IMR-90 (cell line): Measurements from ENCODE around the gene PCGF6. TPM values are rescaled to one million over a fixed set of nuclear protein-coding genes. Genes with fewer than 3 reads are reported as not detected.
A peak's percentile ranks its signal among the peaks of the same experiment; 100 is the strongest.

Experiments used
- ATAC-seq: fragments of 200-7000 bp; cut with Tn5 transposase; 2 replicates; pipeline ENCODE4 v1.9.1; 2020; ENCODE audit warnings: low read depth, mild to moderate bottlenecking, moderate library complexity
- BruUV-seq: library from RNA; stranded (reverse); fragments of 400-500 nt; replicated peaks from 2 replicates; lab custom pipeline; 2021; lab: Mats Ljungman, UMichigan
- CTCF ChIA-PET: fragments of 300-600 bp; formaldehyde crosslinking; extraction: SDS; loops from one replicate; lab custom pipeline; 2021; ENCODE audit warnings: antibody characterized with exemption; lab: Yijun Ruan, JAX
- POLR2A ChIA-PET: fragments of 300-600 bp; sonication (Branson Sonifier 250); formaldehyde crosslinking; loops from one replicate; lab custom pipeline; 2022; ENCODE audit warnings: antibody characterized with exemption; ENCODE audit not compliant: unreplicated experiment; lab: Charles Lee
- DNase-seq: peaks from one replicate; pipeline ENCODE4 v3.0.0; 2013
- H2AFZ ChIP-seq: replicated peaks from 2 replicates; pipeline ENCODE3; 2013; ENCODE audit warnings: low read length, mild to moderate bottlenecking; ENCODE audit not compliant: poor library complexity
- H2AK5ac ChIP-seq: 2 replicates; pipeline ENCODE4 v1.6.1; 2013; ENCODE audit warnings: low read depth, low read length, inconsistent platforms
- H2AK9ac ChIP-seq: replicated peaks from 2 replicates; pipeline ENCODE3; 2013; ENCODE audit warnings: mild to moderate bottlenecking, low read depth, low read length, moderate library complexity; ENCODE audit not compliant: poor library complexity
- H2BK120ac ChIP-seq: 2 replicates; pipeline ENCODE4 v1.6.1; 2013; ENCODE audit warnings: low read depth, low read length, inconsistent platforms
- H2BK15ac ChIP-seq: 3 replicates; pipeline ENCODE4 v1.6.1; 2013; ENCODE audit warnings: low read depth, low read length, inconsistent platforms
- H2BK20ac ChIP-seq: 2 replicates; pipeline ENCODE4 v1.6.1; 2013; ENCODE audit warnings: low read depth, mild to moderate bottlenecking, inconsistent platforms, low read length, moderate library complexity
- H2BK5ac ChIP-seq: 2 replicates; pipeline ENCODE4 v1.6.1; 2013; ENCODE audit warnings: mild to moderate bottlenecking, low read depth, low read length, inconsistent platforms; ENCODE audit not compliant: poor library complexity, severe bottlenecking
- H3K14ac ChIP-seq: replicated peaks from 2 replicates; pipeline ENCODE4 v1.6.1; 2013; ENCODE audit warnings: low read depth, low read length, inconsistent platforms
- H3K18ac ChIP-seq: 2 replicates; pipeline ENCODE4 v1.6.1; 2013; ENCODE audit warnings: low read depth, low read length, control low read depth
- H3K23ac ChIP-seq: 2 replicates; pipeline ENCODE4 v1.6.1; 2013; ENCODE audit warnings: low read depth, low read length, inconsistent platforms
- H3K27ac ChIP-seq: 2 replicates; pipeline ENCODE4 v1.5.1; 2013; ENCODE audit warnings: mild to moderate bottlenecking, control low read depth, low read length; ENCODE audit not compliant: insufficient read depth
- H3K27me3 ChIP-seq: 2 replicates; pipeline ENCODE4 v1.6.1; 2013; ENCODE audit warnings: low read length; ENCODE audit not compliant: control insufficient read depth, insufficient read depth
- H3K36me3 ChIP-seq: 2 replicates; pipeline ENCODE4 v1.6.1; 2013; ENCODE audit warnings: low read length, mixed read lengths; ENCODE audit not compliant: control insufficient read depth, insufficient read depth
- H3K4ac ChIP-seq: 2 replicates; pipeline ENCODE4 v1.6.1; 2013; ENCODE audit warnings: low read depth, low read length, inconsistent platforms
- H3K4me1 ChIP-seq: 2 replicates; pipeline ENCODE4 v1.6.1; 2013; ENCODE audit warnings: low read length, mixed read lengths; ENCODE audit not compliant: control insufficient read depth, insufficient read depth
- H3K4me2 ChIP-seq: 2 replicates; pipeline ENCODE4 v1.6.1; 2013; ENCODE audit warnings: low read depth, mild to moderate bottlenecking, control low read depth, low read length, moderate library complexity
- H3K4me3 ChIP-seq: 2 replicates; pipeline ENCODE4 v1.5.1; 2013; ENCODE audit warnings: low read depth, mild to moderate bottlenecking, control low read depth, low read length, moderate library complexity; ENCODE audit not compliant: insufficient read depth
- H3K56ac ChIP-seq: 2 replicates; pipeline ENCODE4 v1.6.1; 2013; ENCODE audit warnings: low read length, inconsistent platforms; ENCODE audit not compliant: insufficient read depth; ENCODE audit errors: extremely low read depth
- H3K79me1 ChIP-seq, 2 experiments: 2 replicates each; pipeline ENCODE4 v1.6.1; 2013; ENCODE audit warnings: low read length in 2 of 2, inconsistent platforms in 1 of 2, low read depth in 1 of 2
- H3K9ac ChIP-seq: 2 replicates; pipeline ENCODE4 v1.6.1; 2013; ENCODE audit warnings: low read depth, low read length, control low read depth
- H3K9me1 ChIP-seq: 2 replicates; pipeline ENCODE4 v1.6.1; 2013; ENCODE audit warnings: low read length, inconsistent platforms; ENCODE audit not compliant: insufficient read depth
- H3K9me3 ChIP-seq: 2 replicates; pipeline ENCODE4 v1.6.1; 2013; ENCODE audit warnings: low read length; ENCODE audit not compliant: control insufficient read depth, insufficient read depth
- H4K20me1 ChIP-seq: 2 replicates; pipeline ENCODE4 v1.6.1; 2013; ENCODE audit warnings: low read length, inconsistent platforms; ENCODE audit not compliant: insufficient read depth
- H4K5ac ChIP-seq: 2 replicates; pipeline ENCODE4 v1.6.1; 2013; ENCODE audit warnings: mild to moderate bottlenecking, low read depth, low read length, control low read depth
- H4K8ac ChIP-seq, 2 experiments: 2 replicates each; pipeline ENCODE4 v1.6.1; 2013; ENCODE audit warnings: low read depth in 2 of 2, low read length in 2 of 2, control low read depth in 1 of 2, inconsistent platforms in 1 of 2
- H4K91ac ChIP-seq: 2 replicates; pipeline ENCODE4 v1.6.1; 2013; ENCODE audit warnings: low read depth, low read length, inconsistent platforms; ENCODE audit not compliant: insufficient read depth
- MAFK ChIP-seq: IDR thresholded peaks from 2 replicates; pipeline ENCODE4 v1.6.1; 2012; ENCODE audit warnings: low read depth, low read length, improper control_type of control experiment
- POLR2A ChIP-seq: IDR thresholded peaks from 2 replicates; pipeline ENCODE4 v1.6.1; 2012; ENCODE audit warnings: mild to moderate bottlenecking, low read depth, low read length
- WGBS, 2 experiments: methylation state at CpG; one replicate each; pipeline versions ENCODE4 v1.1.5 to v1.1.7; 2013; ENCODE audit warnings: missing lambda C conversion rate in 2 of 2; ENCODE audit not compliant: insufficient read length in 1 of 2; ENCODE audit errors: extremely low coverage in 2 of 2; 5-methylcytosine and 5-hydroxymethylcytosine counted together
- dilution Hi-C: fragments of 300-500 bp; cut with HindIII; formaldehyde crosslinking; loops from one replicate; pipeline ENCODE4 v1.14.3; 2018; ENCODE audit warnings: low sequenced_read_pairs; ENCODE audit not compliant: unreplicated experiment
- in situ Hi-C: fragments of 300-500 bp; cut with MboI; formaldehyde crosslinking; loops from 3 replicates; pipeline ENCODE4 v1.14.3; 2019; ENCODE audit warnings: low sequenced_read_pairs, inconsistent platforms, mixed read lengths
- intact Hi-C: fragments of 100-400 bp; cut with micrococcal nuclease; formaldehyde crosslinking; loops from 2 replicates; pipeline ENCODE4 v1.10.0; 2022
- polyA plus RNA-seq, 3 experiments: library from polyadenylated mRNA; depleted of rRNA; stranded (reverse); fragments of >200 nt; gene quantifications; 2 replicates each; pipeline ENCODE4 v1.2.3, GENCODE V29; 2012; ENCODE audit warnings: low replicate concordance in 1 of 3
- total RNA-seq: library from RNA; depleted of rRNA; stranded (reverse); fragments of >200 nt; gene quantifications from 2 replicates; pipeline ENCODE4 v1.2.3, GENCODE V29; 2012

Gene PCGF6
- total and polyA plus RNA-seq, 2 of the 4 experiments (the other 2 are of a cell fraction) = 4.9 to 6.5 TPM

DNA sequence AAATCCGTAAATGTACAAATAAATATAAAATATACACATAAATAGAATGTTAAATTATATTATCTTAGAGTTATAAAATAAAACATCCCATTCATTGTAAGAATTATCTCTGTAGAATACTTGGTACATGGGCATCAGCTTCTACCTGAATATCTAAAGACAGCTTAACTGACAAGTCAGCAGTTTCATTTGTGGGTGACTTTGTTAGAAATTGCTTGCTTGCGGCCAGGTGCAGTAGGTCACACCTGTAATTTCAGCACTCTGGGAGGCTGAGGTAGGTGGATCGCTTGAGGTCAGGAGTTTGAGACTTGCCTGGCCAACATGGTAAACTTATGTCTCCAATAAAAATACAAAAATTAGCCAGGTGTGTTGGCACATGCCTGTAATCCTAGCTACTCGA lies 14.6 kb downstream of the PCGF6 start:
- no peaks in the 10 kb centered on the region for H3K9me3 ChIP-seq
- H3K56ac ChIP-seq = no peak overlapping the region
- no peak overlapping the region for H3K18ac ChIP-seq
- H4K8ac ChIP-seq = no peak overlapping the region
- no peak overlapping the region for H3K4me2 ChIP-seq
- H4K91ac ChIP-seq = no peak overlapping the region
- H2BK120ac ChIP-seq = no peak overlapping the region
- H3K79me1 ChIP-seq = peaks cover 6 to 8% of the 10 kb centered on the region in 2 experiments; a peak in 3 of 4 replicates
- POLR2A ChIA-PET = no interaction called here
- no peak overlapping the region for H2AFZ ChIP-seq
- no peaks in the 10 kb centered on the region for H3K9me1 ChIP-seq
- ATAC-seq (no peak), DNase-seq (no peak)
- BruUV-seq = no TSS peak
- H4K5ac ChIP-seq = no peak overlapping the region
- H2AK9ac ChIP-seq = no peak overlapping the region
- no peaks in the 10 kb centered on the region for H3K4me1 ChIP-seq
- H3K4me3 ChIP-seq = no peak overlapping the region
- in situ Hi-C loops = no loop called here
- WGBS, 2 experiments = no CpG with 5 or more reads among the region's 4 CpGs
- H3K4ac ChIP-seq = no peak overlapping the region
- no peaks in the 10 kb centered on the region for H4K20me1 ChIP-seq
- no peak overlapping the region for H3K14ac ChIP-seq
- H2BK15ac ChIP-seq = no peak overlapping the region
- intact Hi-C loops = no loop called here
- no peak overlapping the region for H2BK20ac ChIP-seq
- TF ChIP-seq MAFK = peak; percentile 43; the same call in 1 of the 2 replicates
- no peak for TF ChIP-seq POLR2A
- H2AK5ac ChIP-seq = no peak overlapping the region
- H2BK5ac ChIP-seq = no peak overlapping the region
- H3K36me3 ChIP-seq = peaks cover 23% of the 10 kb centered on the region
- no peak overlapping the region for H3K9ac ChIP-seq
- H3K27me3 ChIP-seq = no peaks in the 10 kb centered on the region
- H3K23ac ChIP-seq = no peak overlapping the region
- no peak overlapping the region for H3K27ac ChIP-seq
- CTCF ChIA-PET = no interaction called here
- dilution Hi-C loops = no loop called here
